RWPE1 (cell line): ENCODE measurements around the gene IKZF3.

Experiments
- CTCF ChIA-PET: fragments of 350-600 bp; sonication (Branson Sonifier 250); formaldehyde crosslinking; extraction: SDS; loops from one replicate; lab custom pipeline; 2021; lab: Yijun Ruan, JAX
- POLR2A ChIA-PET: fragments of 400-600 bp; formaldehyde crosslinking; extraction: SDS; loops from one replicate; lab custom pipeline; 2020; ENCODE audit warnings: antibody characterized with exemption; ENCODE audit not compliant: low non-redundant PET; lab: Yijun Ruan, JAX
- DNase-seq: peaks from one replicate; pipeline ENCODE4 v3.0.0; 2012; ENCODE audit warnings: low spot score
- H3K27ac ChIP-seq: fragments of 450-650 bp; 2 replicates; pipeline ENCODE4 v1.5.1; 2017
- TF ChIP-seq, protein P1 (sequence below): fragments of 450-650 bp; conservative IDR thresholded peaks from 2 replicates; pipeline ENCODE4 v1.5.1; 2017; ENCODE audit warnings: low read depth, mild to moderate bottlenecking

The IKZF3 gene

DNA sequence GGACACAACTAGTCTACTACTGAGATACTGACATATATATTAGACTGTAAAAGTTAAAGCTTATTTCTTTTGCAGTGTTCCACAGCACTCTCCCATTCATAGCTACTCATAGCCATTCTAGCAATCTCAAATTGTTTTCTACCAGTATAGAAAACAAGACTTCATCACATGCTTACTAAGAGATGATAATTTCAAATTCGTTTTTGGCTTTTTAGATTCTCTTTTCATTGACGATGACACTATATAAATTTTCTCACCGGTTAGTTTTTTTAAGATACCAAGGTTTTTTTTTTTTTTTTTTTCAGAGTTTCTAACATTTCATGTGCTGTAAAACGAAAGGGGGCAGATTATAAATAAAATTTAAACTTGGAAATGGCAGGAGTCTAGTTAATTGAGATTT lies 17.9 kb downstream of the IKZF3 start:
- TF ChIP-seq, protein P1, sequence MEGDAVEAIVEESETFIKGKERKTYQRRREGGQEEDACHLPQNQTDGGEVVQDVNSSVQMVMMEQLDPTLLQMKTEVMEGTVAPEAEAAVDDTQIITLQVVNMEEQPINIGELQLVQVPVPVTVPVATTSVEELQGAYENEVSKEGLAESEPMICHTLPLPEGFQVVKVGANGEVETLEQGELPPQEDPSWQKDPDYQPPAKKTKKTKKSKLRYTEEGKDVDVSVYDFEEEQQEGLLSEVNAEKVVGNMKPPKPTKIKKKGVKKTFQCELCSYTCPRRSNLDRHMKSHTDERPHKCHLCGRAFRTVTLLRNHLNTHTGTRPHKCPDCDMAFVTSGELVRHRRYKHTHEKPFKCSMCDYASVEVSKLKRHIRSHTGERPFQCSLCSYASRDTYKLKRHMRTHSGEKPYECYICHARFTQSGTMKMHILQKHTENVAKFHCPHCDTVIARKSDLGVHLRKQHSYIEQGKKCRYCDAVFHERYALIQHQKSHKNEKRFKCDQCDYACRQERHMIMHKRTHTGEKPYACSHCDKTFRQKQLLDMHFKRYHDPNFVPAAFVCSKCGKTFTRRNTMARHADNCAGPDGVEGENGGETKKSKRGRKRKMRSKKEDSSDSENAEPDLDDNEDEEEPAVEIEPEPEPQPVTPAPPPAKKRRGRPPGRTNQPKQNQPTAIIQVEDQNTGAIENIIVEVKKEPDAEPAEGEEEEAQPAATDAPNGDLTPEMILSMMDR = no peak
- ChIA-PET CTCF (no interaction called here), POLR2A (no interaction called here)
- no peak overlapping the region for H3K27ac ChIP-seq
- DNase-seq = no peak

DNA sequence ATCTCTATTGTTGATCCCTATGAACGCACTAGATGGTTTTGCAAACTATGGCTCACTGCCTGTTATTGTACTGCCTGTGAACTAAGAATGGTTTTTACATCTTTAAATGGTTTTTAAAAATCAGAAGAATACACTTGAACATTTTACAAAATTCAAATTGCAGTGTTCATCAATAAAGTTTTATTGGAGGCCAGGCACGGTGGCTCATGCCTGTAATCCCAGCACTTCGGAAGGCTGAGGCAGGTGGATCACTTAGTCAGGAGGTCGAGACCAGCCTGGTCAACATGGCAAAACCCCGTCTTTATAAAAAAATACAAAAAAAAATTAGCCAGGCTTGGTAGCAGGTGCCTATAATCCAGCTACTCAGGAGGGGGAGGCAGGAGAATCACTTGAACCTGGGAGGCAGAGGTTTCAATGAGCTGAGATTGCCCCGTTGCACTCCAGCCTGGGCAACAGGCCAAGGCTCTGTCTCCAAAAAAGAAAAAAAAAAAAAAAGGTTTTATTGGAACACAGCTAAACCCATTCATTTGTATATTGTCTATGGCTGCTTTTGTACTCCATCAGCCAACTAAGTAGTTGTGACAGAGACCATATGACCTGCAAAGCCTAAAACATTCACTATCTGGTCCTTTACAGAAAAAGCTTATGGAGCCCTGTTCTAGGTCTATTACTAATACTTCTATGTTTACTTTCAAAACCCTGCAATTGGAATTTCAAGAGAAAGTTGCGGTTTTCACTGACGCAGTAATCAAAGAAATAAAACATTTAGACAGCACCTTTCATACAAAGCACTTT lies 18.9 kb downstream of the IKZF3 start:
- ChIA-PET CTCF (no interaction called here), POLR2A (no interaction called here)
- TF ChIP-seq, protein P1 = no peak
- H3K27ac ChIP-seq = no peak overlapping the region
- DNase-seq = no peak

DNA sequence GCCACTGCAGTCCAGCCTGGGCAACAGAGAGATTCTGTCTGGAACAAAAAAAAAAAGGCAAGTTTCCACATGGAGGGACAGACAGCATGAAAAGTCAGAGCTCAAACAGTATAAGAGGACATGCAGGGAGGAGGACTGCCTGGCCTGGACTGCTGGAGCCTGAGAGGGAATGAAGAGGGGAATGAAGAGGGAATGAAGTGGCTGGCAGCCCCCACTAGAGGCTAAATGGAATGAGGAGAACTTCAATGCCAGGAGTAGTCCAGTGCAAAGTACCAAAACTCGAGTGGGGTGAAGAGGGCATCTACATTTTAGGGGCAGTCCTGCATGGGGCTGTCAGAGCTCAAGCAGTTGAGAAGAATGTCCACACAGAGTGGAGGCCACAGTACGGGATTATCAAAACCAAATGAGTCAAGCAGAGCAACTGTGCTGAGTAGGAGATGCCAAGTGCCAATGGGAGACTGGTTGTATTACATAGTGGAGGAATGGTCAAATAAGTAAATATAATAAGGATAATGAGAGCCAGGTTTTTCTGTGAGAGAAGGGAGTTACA lies 22.9 kb downstream of the IKZF3 start:
- TF ChIP-seq, protein P1 = no peak
- POLR2A ChIA-PET = no interaction called here
- CTCF ChIA-PET = interaction anchor here (0.5 to 0.6 kb wide), 2 partner anchors 264 to 313 kb away, joined by 4 to 5 read pairs; no protein-coding TSS in a partner anchor
- no peak for DNase-seq
- no peak overlapping the region for H3K27ac ChIP-seq

DNA sequence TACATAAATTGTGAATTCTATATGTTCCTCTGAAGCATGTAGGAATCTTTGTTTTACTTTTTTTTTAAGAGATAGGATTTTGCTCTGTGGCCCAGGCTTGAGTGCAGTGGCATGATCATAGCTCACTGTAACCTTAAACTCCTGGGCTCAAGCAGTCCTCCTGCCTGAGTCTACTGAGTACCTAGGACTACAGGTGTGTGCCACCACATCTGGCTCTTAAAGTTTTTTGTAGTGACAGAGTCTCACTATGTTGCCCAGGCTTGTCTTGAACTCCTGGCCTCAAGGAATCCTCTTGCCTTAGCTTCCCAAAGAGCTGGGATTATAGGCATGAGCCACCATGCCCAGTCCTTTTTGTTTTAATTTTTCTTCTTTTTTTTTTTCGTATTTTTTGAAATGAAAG lies 25.3 kb downstream of the IKZF3 start:
- POLR2A ChIA-PET = interaction anchor here (0.7 kb wide), 1 partner anchor 207 kb away, joined by 4 read pairs; no protein-coding TSS in a partner anchor
- CTCF ChIA-PET = no interaction called here
- TF ChIP-seq, protein P1 = no peak
- no peak for DNase-seq
- no peak overlapping the region for H3K27ac ChIP-seq

DNA sequence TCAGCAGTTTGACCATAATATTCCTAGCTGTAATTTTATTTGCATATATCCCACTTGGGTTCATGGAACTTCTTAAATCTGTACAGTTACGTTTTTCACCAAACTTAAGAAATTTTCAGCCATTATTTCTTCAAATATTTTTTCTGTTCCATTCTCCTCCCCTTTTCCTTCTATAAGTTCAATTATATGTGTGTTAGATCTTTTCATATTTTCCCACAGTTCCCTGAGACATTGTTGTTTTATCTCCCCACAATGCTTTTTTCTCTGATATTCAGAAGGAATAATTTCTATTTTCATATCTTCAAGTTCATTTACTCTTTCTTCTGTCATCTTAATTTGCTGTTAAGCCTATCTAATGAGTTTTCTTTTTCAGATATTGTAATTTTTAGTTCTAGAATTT lies 26.1 kb downstream of the IKZF3 start:
- ChIA-PET CTCF (interaction anchor here (0.6 kb wide), 1 partner anchor 26 kb away, joined by 3 read pairs; the partner anchor contains the start of gene IKZF3), POLR2A (no interaction called here)
- no peak for DNase-seq
- no peak overlapping the region for H3K27ac ChIP-seq
- TF ChIP-seq, protein P1 = no peak

DNA sequence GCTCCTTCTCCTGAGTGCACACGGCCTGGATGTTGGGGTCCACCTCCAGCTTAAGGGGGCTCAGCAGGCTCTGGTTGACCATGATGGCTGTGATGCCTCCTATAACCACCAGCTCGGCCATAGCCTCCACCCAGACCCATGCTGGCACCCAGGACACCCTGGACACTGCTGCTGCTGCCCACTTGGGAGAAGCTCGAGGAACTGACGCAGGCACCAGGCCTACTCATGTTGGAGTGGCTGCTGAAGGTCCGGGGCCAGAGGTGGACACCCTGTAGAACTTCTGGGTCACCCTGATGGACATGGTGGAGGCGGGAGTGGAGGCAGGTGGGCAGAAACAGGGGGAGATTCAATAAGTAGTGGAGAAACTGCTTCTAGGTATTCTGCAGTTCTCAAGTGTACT lies 28.0 kb downstream of the IKZF3 start:
- POLR2A ChIA-PET = no interaction called here
- TF ChIP-seq, protein P1 = no peak
- H3K27ac ChIP-seq = no peak overlapping the region
- CTCF ChIA-PET = no interaction called here
- no peak for DNase-seq
